GM18868 (cell line): ENCODE measurements around the gene MRPL12.
"Not testable (repeated sequence)": the region's sequence is repeated elsewhere in the genome, so short reads cannot be mapped to it uniquely, and the experiment has no call there.

Source experiments
- ATAC-seq: cut with Tn5 transposase; IDR thresholded peaks from one replicate; pipeline ENCODE4 v1.9.1; 2021; ENCODE audit warnings: mild to moderate bottlenecking, moderate library complexity; ENCODE audit not compliant: unreplicated experiment

The MRPL12 gene

GRCh38 chr17:81737947-81738800, 35.0 kb downstream of the MRPL12 start:
- ATAC-seq, result no peak

GRCh38 chr17:81738801-81739393, 35.7 kb downstream of the MRPL12 start:
- ATAC-seq, result no peak

- ATAC-seq, result not testable (repeated sequence)
Measured at GRCh38 chr17:81739593-81739992, 36.4 kb downstream of the MRPL12 start.

GRCh38 chr17:81740395-81740961, 37.3 kb downstream of the MRPL12 start:
- ATAC-seq, result no peak

GRCh38 chr17:81741049-81741593, 38.0 kb downstream of the MRPL12 start:
- ATAC-seq, result no peak

- no peak for ATAC-seq
Measured at GRCh38 chr17:81741594-81742452, 38.7 kb downstream of the MRPL12 start.
